Measurements from ENCODE around the gene UQCRFS1.

DNA sequence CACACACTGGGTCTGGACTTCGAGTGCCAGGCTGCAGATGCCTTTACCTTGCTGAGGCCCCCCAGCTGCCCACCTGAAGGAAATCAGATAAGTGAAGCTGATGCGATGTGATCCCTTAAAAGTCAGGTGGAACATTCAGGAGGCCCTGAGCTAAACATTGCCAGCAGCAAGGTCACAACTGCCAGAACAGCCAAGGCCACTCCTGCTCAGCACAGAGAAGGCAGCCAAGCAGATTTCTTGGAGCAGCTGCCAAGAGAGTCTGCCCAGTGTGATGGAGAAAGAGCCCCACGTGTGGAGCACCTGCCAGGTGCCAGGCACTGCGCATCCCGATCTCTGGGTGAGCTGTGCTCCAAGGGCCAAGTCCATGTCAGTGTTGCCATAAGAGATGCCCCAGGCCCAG is 20.6 kb upstream of the UQCRFS1 start:
- TF ChIP-seq, protein P1, sequence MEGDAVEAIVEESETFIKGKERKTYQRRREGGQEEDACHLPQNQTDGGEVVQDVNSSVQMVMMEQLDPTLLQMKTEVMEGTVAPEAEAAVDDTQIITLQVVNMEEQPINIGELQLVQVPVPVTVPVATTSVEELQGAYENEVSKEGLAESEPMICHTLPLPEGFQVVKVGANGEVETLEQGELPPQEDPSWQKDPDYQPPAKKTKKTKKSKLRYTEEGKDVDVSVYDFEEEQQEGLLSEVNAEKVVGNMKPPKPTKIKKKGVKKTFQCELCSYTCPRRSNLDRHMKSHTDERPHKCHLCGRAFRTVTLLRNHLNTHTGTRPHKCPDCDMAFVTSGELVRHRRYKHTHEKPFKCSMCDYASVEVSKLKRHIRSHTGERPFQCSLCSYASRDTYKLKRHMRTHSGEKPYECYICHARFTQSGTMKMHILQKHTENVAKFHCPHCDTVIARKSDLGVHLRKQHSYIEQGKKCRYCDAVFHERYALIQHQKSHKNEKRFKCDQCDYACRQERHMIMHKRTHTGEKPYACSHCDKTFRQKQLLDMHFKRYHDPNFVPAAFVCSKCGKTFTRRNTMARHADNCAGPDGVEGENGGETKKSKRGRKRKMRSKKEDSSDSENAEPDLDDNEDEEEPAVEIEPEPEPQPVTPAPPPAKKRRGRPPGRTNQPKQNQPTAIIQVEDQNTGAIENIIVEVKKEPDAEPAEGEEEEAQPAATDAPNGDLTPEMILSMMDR (IDR thresholded peaks at IDR 0.05): no peak
- TF ChIP-seq POLR2AphosphoS5 (IDR thresholded peaks at IDR 0.05): no peak

Measured in breast epithelium (tissue), 3 donors.